Ishikawa (cell line): Measurements from ENCODE around the gene HNRNPD.

ENCODE experiments used
- CEBPB ChIP-seq: IDR thresholded peaks from 2 replicates; pipeline ENCODE4 v1.6.1; 2012
- CREB1 ChIP-seq: IDR thresholded peaks from 2 replicates; pipeline ENCODE4 v1.6.1; 2012; ENCODE audit warnings: low read depth
- EGR1 ChIP-seq: IDR thresholded peaks from 2 replicates; pipeline ENCODE4 v1.6.1; 2012
- EP300 ChIP-seq: IDR thresholded peaks from 2 replicates; pipeline ENCODE4 v1.6.1; 2012; ENCODE audit warnings: borderline replicate concordance
- FOXM1 ChIP-seq: IDR thresholded peaks from 2 replicates; pipeline ENCODE4 v1.6.1; 2012; ENCODE audit warnings: low read depth, borderline replicate concordance
- NFIC ChIP-seq: IDR thresholded peaks from 2 replicates; pipeline ENCODE4 v1.6.1; 2012
- RAD21 ChIP-seq: IDR thresholded peaks from 2 replicates; pipeline ENCODE4 v1.6.1; 2012; ENCODE audit warnings: low read depth
- TAF1 ChIP-seq: IDR thresholded peaks from 2 replicates; pipeline ENCODE4 v1.6.1; 2012; ENCODE audit warnings: low read depth, mild to moderate bottlenecking
- TCF12 ChIP-seq: IDR thresholded peaks from 2 replicates; pipeline ENCODE4 v1.6.1; 2012; ENCODE audit warnings: low read depth
- TEAD4 ChIP-seq: IDR thresholded peaks from 2 replicates; pipeline ENCODE4 v1.6.1; 2012
- YY1 ChIP-seq: IDR thresholded peaks from 2 replicates; pipeline ENCODE4 v1.6.1; 2012; ENCODE audit warnings: low read depth
- ZBTB7A ChIP-seq: IDR thresholded peaks from 2 replicates; pipeline ENCODE4 v1.6.1; 2012; ENCODE audit warnings: low read depth
- TF ChIP-seq, protein P1 (sequence below): IDR thresholded peaks from 2 replicates; pipeline ENCODE4 v1.6.1; 2012
- TF ChIP-seq, protein P2 (sequence below): IDR thresholded peaks from 2 replicates; pipeline ENCODE4 v1.6.1; 2012
- TF ChIP-seq, protein P3 (sequence below): IDR thresholded peaks from 2 replicates; pipeline ENCODE4 v1.6.1; 2012; ENCODE audit warnings: low read depth, mild to moderate bottlenecking

Gene HNRNPD

DNA sequence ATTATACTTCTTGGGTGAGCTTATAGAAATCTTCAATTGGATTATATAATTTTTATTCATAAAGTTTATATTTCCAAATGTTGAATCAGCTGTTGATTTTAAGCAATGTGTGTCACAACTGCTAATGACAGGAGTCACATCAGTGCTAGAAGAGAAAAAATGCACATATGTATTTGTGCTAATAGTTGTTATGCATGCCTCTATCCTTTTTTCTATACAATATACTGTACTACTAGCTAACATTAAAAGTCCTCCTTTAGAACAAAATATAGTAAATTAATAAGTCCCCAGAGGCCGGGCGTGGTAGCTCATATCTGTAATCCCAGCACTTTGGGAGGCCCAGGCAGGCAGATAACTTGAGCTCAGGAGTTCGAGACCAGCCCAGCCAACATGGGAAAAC lies 23.7 kb upstream of the HNRNPD start:
- TF ChIP-seq, protein P1, sequence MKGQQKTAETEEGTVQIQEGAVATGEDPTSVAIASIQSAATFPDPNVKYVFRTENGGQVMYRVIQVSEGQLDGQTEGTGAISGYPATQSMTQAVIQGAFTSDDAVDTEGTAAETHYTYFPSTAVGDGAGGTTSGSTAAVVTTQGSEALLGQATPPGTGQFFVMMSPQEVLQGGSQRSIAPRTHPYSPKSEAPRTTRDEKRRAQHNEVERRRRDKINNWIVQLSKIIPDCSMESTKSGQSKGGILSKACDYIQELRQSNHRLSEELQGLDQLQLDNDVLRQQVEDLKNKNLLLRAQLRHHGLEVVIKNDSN = no peak
- TF ChIP-seq EP300 (no peak), TEAD4 (no peak), ZBTB7A (no peak), CREB1 (no peak), FOXM1 (no peak), NFIC (no peak), CEBPB (no peak), EGR1 (no peak), TCF12 (no peak)
- TF ChIP-seq, protein P2, sequence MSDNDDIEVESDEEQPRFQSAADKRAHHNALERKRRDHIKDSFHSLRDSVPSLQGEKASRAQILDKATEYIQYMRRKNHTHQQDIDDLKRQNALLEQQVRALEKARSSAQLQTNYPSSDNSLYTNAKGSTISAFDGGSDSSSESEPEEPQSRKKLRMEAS = no peak
- TF ChIP-seq, protein P3, sequence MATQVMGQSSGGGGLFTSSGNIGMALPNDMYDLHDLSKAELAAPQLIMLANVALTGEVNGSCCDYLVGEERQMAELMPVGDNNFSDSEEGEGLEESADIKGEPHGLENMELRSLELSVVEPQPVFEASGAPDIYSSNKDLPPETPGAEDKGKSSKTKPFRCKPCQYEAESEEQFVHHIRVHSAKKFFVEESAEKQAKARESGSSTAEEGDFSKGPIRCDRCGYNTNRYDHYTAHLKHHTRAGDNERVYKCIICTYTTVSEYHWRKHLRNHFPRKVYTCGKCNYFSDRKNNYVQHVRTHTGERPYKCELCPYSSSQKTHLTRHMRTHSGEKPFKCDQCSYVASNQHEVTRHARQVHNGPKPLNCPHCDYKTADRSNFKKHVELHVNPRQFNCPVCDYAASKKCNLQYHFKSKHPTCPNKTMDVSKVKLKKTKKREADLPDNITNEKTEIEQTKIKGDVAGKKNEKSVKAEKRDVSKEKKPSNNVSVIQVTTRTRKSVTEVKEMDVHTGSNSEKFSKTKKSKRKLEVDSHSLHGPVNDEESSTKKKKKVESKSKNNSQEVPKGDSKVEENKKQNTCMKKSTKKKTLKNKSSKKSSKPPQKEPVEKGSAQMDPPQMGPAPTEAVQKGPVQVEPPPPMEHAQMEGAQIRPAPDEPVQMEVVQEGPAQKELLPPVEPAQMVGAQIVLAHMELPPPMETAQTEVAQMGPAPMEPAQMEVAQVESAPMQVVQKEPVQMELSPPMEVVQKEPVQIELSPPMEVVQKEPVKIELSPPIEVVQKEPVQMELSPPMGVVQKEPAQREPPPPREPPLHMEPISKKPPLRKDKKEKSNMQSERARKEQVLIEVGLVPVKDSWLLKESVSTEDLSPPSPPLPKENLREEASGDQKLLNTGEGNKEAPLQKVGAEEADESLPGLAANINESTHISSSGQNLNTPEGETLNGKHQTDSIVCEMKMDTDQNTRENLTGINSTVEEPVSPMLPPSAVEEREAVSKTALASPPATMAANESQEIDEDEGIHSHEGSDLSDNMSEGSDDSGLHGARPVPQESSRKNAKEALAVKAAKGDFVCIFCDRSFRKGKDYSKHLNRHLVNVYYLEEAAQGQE = no peak

DNA sequence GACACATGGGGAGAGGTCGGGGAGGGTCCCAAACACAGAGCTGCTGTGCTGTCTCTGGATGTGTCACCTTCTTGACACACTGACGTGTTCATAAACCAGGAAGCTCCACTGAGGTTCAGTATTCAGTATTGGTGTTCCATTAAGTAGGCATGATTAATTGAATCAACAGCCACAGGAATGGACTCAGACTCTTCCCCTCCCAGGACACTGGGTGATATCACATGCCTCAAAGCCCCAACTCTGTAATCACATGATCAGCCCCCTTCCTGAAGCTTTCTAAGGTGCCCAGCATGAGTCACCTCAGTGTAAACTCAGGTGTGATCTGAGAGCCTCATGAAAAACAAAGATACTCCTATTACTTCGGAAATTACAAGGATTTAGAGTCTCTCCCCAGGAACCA lies 21.1 kb upstream of the HNRNPD start:
- no peak for TF ChIP-seq FOXM1
- TF ChIP-seq CEBPB = no peak
- TF ChIP-seq, protein P1 = peak; percentile 39; the same call in 1 of the 2 replicates
- TF ChIP-seq EP300 = no peak
- TF ChIP-seq, protein P3 = no peak

DNA sequence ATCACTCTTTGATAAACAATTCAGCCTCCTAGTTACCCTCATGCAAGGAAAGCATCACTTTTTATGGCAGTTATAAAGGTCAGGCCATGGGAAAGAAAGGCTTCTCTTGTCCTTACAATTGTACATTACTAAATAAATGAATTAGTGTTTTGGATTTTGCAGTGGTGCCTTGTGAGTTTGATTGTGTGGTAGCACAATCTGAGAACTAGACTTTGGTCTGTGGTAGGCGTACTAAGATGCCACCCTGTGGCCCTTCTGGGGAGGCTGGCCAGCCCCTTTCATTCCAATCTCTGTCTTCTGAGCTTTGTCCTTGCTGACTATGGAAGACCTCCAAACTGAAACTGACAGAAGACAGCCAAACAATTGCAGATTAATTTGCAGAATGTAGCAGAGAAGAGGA lies 14.6 kb upstream of the HNRNPD start:
- no peak for TF ChIP-seq TCF12
- 0 out of 2 replicates have a peak, but pooled peaks have one; percentile 6 for TF ChIP-seq RAD21

DNA sequence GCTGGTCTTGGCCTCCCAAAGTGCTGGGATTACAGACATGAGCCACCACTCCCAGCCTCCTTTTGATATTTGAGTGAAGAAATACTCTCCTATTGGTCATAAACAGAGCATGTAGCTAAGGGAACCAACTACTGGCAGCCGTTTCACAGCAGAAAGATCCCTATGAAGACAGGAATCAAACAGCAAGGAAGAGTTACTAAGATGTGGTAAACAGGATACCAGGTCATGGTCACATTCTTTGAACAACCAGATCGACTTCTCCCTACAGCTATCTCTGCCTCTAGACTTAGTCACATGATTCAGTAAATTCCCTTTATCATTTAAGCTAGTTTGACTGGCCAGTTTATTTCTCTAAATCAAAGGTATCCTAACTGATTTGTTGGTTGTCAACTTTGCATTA lies 9.0 kb upstream of the HNRNPD start:
- TF ChIP-seq TCF12 = no peak
- TF ChIP-seq EGR1 = no peak
- TF ChIP-seq, protein P3 = no peak
- no peak for TF ChIP-seq NFIC
- no peak for TF ChIP-seq ZBTB7A
- TF ChIP-seq, protein P2 = no peak
- TF ChIP-seq TEAD4 = no peak
- no peak for TF ChIP-seq TAF1
- TF ChIP-seq YY1 = no peak
- TF ChIP-seq FOXM1 = no peak
- no peak for TF ChIP-seq CREB1
- no peak for TF ChIP-seq EP300
- no peak for TF ChIP-seq CEBPB
- TF ChIP-seq RAD21 = no peak
- TF ChIP-seq, protein P1 = no peak

DNA sequence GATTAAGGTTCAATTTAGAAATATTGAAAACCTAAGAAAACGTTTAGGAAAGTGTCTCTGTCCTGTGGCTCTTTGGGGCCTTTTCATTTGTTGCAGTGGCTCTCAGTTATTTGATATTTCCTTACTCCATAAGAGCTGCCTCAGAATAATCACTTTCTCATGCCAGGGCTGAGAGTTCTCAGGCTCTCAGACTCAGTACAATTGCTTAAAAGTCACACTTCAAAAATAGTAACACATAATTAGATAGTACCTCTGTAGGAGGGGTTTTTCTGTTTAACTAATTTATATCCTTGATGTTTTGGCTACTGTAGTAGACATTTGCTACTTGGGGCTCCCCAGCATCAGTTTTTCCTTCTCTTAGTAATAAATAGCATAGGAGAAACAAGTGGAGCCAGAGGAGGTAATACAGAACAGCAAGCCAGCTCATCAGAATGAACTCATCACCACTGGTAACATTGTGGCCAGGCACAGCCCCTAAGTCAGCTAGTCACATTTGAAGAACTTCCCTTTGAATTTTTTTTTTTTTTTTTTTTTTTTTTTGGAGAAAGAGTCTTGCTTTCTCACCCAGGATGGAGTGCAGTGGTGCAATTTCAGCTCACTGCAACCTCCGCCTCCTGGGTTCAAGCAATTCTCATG lies 8.0 kb upstream of the HNRNPD start:
- no peak for TF ChIP-seq NFIC
- TF ChIP-seq, protein P1 = no peak
- no peak for TF ChIP-seq TAF1
- no peak for TF ChIP-seq EP300
- no peak for TF ChIP-seq TEAD4
- TF ChIP-seq, protein P3 = no peak
- TF ChIP-seq, protein P2 = no peak
- no peak for TF ChIP-seq CREB1
- TF ChIP-seq CEBPB = no peak
- no peak for TF ChIP-seq RAD21
- no peak for TF ChIP-seq FOXM1
- TF ChIP-seq TCF12 = no peak
- no peak for TF ChIP-seq YY1
- TF ChIP-seq ZBTB7A = no peak
- no peak for TF ChIP-seq EGR1
